Neutrophil (primary cell): ENCODE measurements around the gene LSM7.

Source experiments
- H3K27ac ChIP-seq: fragments of 200-600 bp; sonication (generic); 2 replicates; pipeline ENCODE4 v1.5.1; 2016; ENCODE audit warnings: mild to moderate bottlenecking, moderate library complexity
- H3K27me3 ChIP-seq: fragments of 200-600 bp; sonication (generic); 2 replicates; pipeline ENCODE4 v1.6.0; 2016; ENCODE audit warnings: mild to moderate bottlenecking
- H3K36me3 ChIP-seq: fragments of 200-600 bp; sonication (generic); 2 replicates; pipeline ENCODE4 v1.5.1; 2017
- H3K4me1 ChIP-seq, 2 experiments: fragments of 200-600 bp in 1 of 2; sonication (generic) in 1 of 2; 1 replicate in 1 of 2; 2 replicates in 1 of 2; pipeline versions ENCODE4 v1.5.1 to v1.6.1; 2013 to 2016; ENCODE audit warnings: low read depth in 1 of 2, low read length in 1 of 2, mild to moderate bottlenecking in 1 of 2, moderate library complexity in 1 of 2; ENCODE audit not compliant: control insufficient read depth in 1 of 2, insufficient read depth in 1 of 2
- H3K4me3 ChIP-seq, 2 experiments: fragments of 200-600 bp in 1 of 2; sonication (generic) in 1 of 2; 1 replicate in 1 of 2; 2 replicates in 1 of 2; pipeline ENCODE4 v1.5.1; 2013 to 2016; ENCODE audit warnings: low read depth in 1 of 2, low read length in 1 of 2, mild to moderate bottlenecking in 1 of 2, moderate library complexity in 1 of 2
- H3K9me3 ChIP-seq: fragments of 200-600 bp; sonication (generic); 2 replicates; pipeline ENCODE4 v1.5.1; 2016
- TF ChIP-seq, protein P1 (sequence below): fragments of 200-600 bp; sonication (generic); IDR thresholded peaks from 2 replicates; pipeline ENCODE4 v1.5.1; 2016; ENCODE audit warnings: antibody characterized with exemption

LSM7 gene

DNA sequence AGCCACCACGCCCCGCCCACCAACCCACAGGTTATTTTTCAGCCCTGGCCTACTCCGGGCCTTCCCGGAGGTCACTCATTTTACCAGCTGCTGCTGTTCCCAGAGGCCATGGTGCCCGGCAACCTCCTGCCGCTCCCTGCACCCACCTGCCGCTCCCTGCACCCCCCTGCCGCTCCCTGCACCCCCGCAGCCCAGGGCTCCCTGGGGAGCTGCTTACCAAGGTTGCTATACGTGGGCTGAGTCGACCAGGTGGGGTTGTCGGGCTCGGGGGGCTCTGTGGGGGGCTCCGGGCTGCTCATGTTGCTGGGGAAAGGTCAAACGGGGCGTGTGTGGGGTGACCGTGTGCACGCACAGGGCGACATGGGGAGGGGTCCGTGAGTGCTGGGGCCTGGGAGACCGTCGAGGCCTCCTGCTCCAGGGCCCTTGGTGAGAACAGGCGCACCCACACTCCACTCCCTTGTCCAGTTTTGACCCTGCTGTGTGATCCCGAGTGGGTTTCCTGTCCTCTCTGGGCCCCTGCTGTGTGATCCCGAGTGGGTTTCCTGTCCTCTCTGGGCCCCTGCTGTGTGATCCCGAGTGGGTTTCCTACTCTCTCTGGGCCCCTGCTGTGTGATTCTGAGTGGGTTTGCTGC is 47.6 kb downstream of the LSM7 start:
- peaks cover 39% of the 10 kb centered on the region for H3K36me3 ChIP-seq
- peak overlapping the region; percentile 61 to 83 for H3K4me3 ChIP-seq
- H3K27ac ChIP-seq, result peak overlapping the region; percentile 99
- H3K27me3 ChIP-seq, result no peaks in the 10 kb centered on the region
- TF ChIP-seq, protein P1, sequence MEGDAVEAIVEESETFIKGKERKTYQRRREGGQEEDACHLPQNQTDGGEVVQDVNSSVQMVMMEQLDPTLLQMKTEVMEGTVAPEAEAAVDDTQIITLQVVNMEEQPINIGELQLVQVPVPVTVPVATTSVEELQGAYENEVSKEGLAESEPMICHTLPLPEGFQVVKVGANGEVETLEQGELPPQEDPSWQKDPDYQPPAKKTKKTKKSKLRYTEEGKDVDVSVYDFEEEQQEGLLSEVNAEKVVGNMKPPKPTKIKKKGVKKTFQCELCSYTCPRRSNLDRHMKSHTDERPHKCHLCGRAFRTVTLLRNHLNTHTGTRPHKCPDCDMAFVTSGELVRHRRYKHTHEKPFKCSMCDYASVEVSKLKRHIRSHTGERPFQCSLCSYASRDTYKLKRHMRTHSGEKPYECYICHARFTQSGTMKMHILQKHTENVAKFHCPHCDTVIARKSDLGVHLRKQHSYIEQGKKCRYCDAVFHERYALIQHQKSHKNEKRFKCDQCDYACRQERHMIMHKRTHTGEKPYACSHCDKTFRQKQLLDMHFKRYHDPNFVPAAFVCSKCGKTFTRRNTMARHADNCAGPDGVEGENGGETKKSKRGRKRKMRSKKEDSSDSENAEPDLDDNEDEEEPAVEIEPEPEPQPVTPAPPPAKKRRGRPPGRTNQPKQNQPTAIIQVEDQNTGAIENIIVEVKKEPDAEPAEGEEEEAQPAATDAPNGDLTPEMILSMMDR, result no peak
- no peaks in the 10 kb centered on the region for H3K9me3 ChIP-seq
- H3K4me1 ChIP-seq, result peaks cover 76% of the 10 kb centered on the region in 2 experiments

DNA sequence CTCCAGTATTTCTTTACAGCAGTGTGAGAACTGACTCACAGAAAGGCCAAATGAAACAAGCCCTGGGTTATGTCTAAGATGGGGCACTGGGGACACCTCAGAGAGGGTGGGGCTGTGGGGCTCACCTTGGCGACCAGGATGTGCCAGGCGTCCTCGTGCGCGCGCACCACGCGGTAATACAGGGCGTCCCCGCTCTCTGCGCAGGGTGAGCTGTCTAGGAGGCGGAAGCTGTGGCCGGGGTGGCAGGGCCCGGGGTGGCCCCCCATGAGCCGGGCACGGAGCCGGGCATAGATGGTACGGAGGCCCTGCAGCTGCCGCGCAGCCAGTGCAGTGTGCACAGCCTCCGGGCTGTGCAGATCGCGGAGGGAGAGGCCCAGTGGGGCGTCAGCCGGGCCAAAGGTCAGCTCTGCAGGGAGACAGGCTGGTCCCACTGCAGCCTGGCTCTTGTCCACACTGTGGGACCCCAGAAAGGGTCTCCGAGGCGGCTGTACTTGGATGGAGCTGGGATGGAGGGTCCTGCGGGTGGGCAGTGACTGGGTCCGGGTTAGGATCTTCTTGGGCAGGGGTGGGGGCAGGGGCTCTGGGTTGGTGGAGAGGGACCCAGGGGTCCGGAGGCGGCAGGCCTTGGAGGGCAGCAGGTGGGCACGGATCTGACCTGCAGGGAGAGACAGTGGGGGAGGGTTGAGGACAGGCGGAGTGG is 49.8 kb downstream of the LSM7 start:
- no peak overlapping the region for H3K4me3 ChIP-seq
- no peaks in the 10 kb centered on the region for H3K9me3 ChIP-seq
- H3K36me3 ChIP-seq, result peaks cover 59% of the 10 kb centered on the region
- H3K27ac ChIP-seq, result peak overlapping the region; percentile 74
- H3K27me3 ChIP-seq, result no peaks in the 10 kb centered on the region
- TF ChIP-seq, protein P1, result no peak
- peaks cover 75% of the 10 kb centered on the region in 2 experiments for H3K4me1 ChIP-seq

DNA sequence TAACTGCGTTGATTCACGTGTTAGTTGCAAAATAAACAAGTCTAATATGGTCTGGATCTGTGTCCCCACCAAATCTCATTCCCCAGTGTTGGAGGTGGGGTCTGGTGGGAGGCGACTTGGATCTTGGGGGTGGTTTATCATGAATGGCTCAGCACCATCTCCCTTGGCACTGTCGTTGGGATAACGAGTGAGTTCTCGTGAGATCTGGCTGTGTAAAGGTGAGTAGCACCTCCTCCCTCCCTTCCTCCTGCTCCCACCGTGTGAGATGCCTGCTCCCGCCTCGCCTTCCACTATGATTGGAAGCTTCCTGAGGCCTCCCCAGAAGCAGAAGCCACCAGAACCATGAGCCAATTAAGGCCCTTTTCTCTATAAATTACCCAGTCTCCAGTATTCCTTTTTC is 51.2 kb downstream of the LSM7 start:
- peaks cover 78 to 79% of the 10 kb centered on the region in 2 experiments for H3K4me1 ChIP-seq
- no peak overlapping the region for H3K4me3 ChIP-seq
- peak overlapping the region; percentile 74 for H3K27ac ChIP-seq
- TF ChIP-seq, protein P1, result no peak
- no peaks in the 10 kb centered on the region for H3K9me3 ChIP-seq
- no peaks in the 10 kb centered on the region for H3K27me3 ChIP-seq
- peaks cover 74% of the 10 kb centered on the region for H3K36me3 ChIP-seq

DNA sequence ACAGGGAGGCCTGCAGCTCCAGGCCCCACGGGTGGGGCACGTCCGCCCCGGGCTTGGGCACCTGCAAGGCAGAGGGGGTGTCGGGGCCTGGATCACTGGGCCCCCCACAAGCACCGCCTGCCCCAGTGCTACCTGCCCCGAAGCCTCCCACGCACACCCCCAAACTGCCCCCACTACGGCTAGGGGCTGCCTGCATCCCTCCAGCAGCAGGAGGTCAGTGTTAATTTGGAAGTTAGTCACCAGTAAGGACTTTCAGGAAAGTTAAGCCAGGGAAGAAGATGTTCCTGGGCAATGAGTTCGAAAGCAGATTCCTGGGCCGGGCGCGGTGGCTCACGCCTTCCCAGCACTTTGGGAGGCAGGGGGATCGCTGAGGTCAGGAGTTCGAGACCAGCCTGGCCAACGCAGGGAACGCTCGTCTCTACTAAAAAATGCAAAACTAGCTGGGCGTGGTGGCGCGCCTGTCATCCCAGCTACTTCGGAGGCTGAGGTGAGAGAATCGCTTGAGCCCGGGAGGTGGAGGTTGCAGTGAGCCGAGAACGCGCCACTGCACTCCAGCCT is 51.9 kb downstream of the LSM7 start:
- no peaks in the 10 kb centered on the region for H3K27me3 ChIP-seq
- TF ChIP-seq, protein P1, result no peak
- H3K9me3 ChIP-seq, result no peaks in the 10 kb centered on the region
- H3K27ac ChIP-seq, result peak overlapping the region; percentile 74
- H3K36me3 ChIP-seq, result peaks cover 80% of the 10 kb centered on the region
- H3K4me1 ChIP-seq, result peaks cover 81 to 86% of the 10 kb centered on the region in 2 experiments
- no peak overlapping the region for H3K4me3 ChIP-seq

DNA sequence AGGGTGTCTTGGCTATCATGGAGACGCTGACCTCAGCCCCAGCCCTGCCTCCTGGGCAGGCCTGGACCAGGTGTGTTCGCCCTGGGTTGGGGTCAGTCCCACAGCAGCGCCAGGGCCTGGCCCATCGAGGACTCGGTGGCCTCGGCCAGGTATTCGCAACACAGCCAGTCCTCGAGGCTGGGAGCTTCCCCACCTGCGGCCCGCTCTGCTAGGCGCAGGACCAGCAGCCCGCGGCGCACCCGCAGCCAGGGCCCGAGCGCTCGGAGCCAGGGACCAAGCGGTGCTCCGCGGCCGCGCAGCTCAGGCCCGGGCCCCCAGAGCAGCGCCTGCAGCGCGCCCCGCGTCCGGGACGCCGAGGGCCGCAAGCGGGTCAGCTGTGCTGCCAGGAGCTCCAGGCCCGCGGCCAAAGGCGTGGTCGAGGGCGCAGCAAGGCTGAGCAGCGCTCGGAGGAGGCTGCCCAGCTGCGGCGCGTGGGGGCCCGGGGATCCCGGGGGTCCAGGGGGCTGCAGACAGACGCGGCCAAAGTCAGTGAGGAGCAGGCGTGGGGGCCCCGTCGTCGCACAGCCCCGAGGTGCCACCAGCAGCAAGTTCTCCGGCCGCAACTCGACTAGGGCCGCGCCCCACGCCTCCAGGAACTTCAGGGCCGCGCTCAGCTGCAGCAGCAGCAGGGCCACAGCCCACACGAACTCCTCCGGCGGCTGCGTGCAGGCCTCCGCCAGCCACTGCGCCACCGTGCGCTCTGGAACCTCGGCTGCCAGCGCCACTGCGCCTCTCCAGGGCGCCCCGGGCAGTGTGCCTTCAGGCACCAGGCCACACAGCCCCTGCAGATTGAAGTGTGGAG is 52.6 kb downstream of the LSM7 start:
- H3K27me3 ChIP-seq, result no peaks in the 10 kb centered on the region
- H3K9me3 ChIP-seq, result no peaks in the 10 kb centered on the region
- peaks cover 86% of the 10 kb centered on the region for H3K36me3 ChIP-seq
- peak overlapping the region; percentile 74 for H3K27ac ChIP-seq
- peak overlapping the region in 1 of 2 experiments; percentile 24 for H3K4me3 ChIP-seq
- H3K4me1 ChIP-seq, result peaks cover 83 to 87% of the 10 kb centered on the region in 2 experiments
- TF ChIP-seq, protein P1, result no peak
